GM12873 (cell line): ENCODE results near the gene EGFL8.

Source experiments
- TF ChIP-seq, protein P1 (sequence below): IDR thresholded peaks from 2 replicates; pipeline ENCODE4 v1.5.1; 2012; ENCODE audit warnings: low read depth, mild to moderate bottlenecking, moderate library complexity, low read length, control low read depth; ENCODE audit not compliant: insufficient read depth; ENCODE audit errors: missing control alignments

EGFL8 gene

GRCh38 chr6:32166411-32167061 lies 2.1 kb downstream of the EGFL8 start:
- TF ChIP-seq, protein P1, sequence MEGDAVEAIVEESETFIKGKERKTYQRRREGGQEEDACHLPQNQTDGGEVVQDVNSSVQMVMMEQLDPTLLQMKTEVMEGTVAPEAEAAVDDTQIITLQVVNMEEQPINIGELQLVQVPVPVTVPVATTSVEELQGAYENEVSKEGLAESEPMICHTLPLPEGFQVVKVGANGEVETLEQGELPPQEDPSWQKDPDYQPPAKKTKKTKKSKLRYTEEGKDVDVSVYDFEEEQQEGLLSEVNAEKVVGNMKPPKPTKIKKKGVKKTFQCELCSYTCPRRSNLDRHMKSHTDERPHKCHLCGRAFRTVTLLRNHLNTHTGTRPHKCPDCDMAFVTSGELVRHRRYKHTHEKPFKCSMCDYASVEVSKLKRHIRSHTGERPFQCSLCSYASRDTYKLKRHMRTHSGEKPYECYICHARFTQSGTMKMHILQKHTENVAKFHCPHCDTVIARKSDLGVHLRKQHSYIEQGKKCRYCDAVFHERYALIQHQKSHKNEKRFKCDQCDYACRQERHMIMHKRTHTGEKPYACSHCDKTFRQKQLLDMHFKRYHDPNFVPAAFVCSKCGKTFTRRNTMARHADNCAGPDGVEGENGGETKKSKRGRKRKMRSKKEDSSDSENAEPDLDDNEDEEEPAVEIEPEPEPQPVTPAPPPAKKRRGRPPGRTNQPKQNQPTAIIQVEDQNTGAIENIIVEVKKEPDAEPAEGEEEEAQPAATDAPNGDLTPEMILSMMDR = no peak

GRCh38 chr6:32167154-32167760 lies 2.9 kb downstream of the EGFL8 start:
- TF ChIP-seq, protein P1 = no peak

DNA sequence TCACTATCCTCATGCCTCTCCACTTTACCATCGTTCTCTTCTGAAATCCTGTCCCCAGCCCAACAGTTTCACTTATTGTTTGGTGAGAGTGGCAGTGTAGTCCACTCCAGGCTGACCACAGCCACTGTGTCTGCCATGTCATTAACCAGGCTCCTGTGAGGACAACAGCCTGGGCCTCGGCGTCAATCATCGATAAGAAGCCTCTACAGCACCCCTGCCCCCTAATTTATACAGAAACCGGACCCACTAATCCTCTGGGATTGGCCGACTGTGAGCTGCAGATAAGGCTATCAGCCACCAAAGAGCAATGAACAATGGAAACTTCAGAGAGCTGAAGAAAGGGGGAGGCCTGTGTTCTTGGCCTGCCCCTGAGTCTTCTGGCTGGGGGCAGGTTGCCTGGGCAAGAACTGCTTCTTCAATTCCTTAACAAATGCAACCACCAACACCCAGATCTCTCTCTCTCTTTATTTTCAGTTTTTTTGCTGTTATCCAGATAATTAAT lies 3.4 kb downstream of the EGFL8 start:
- TF ChIP-seq, protein P1 = no peak

GRCh38 chr6:32168350-32168749 lies 4.0 kb downstream of the EGFL8 start:
- TF ChIP-seq, protein P1 = no peak

DNA sequence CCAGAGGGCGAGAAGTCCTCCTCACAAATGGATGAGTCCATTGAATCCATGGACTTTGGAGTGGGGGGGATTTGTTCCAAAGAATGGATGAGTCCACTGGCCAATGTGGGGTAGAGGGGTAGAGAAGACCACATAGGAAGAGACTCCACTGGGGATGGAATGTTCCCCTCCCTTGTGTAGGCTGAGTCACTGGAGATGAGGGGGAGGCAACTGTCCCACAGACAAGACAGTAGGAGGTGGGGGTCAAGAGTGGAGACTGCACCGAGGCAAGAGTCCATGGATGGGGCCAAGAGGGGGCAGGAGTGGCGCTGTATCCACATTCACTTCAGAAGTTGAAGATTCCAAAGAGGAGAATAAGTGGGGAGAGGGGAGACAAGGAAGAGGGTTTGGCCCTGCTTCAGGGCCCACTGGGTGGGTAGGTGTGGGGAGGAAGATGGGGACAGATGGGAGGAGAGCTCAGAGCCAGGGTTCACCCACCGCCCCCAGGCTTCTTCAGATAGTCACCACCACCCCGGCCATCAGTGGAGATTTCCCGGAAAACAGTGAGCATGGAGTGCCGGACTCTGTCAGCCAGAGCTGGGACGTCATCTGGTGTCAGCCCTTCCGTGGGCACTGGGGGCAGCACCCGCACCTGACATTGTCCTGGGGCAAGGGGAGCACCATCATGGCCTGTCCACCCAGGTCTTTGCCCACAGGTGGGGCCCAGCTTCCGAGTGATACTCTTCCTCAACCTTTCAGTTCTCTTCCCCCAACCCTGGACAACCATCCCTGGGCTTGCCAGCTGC lies 4.6 kb downstream of the EGFL8 start:
- TF ChIP-seq, protein P1 = no peak

DNA sequence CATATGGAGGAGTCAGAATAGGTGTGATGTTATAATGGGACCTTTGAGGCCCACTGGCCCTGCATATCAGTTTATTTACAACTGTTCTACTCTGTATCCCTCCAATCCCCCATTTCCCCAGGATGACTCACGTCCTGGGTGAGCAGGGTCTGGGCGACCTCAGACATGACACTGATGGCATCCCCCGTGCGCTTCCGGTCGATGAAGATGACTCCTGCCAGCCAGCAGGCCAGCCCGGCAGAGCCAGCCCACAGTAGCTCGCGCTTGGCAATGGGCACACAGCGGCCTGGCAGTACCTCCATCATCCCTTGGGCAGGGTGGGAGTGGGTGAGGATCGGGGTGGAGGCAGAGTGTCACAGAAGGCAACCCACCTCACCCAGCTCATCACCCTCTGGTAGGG lies 5.9 kb downstream of the EGFL8 start:
- TF ChIP-seq, protein P1 = no peak

GRCh38 chr6:32171234-32171633 lies 6.8 kb downstream of the EGFL8 start:
- TF ChIP-seq, protein P1 = no peak
